ENCODE measurements around the gene FBXO47. TPM values are rescaled to one million over a fixed set of nuclear protein-coding genes. Genes with fewer than 3 reads are reported as not detected.

FBXO47 gene
- total and polyA plus RNA-seq, 4 donors, result not detected

GRCh38 chr17:38906460-38907228 is 60.6 kb downstream of the FBXO47 start:
- intact Hi-C loops (cut with DNase I), result no loop called here
- Histone ChIP-seq H3K27ac (ENCODE audit: low read depth in 1 of 2, low read length in 2 of 2) (peak overlapping the region in 1 of 2 donors; percentile 72), H3K36me3 (ENCODE audit: control insufficient read depth in 1 of 2, insufficient read depth in 2 of 2, low read length in 1 of 2) (no peaks in the 10 kb centered on the region), H3K27me3 (ENCODE audit: control insufficient read depth in 1 of 2, insufficient read depth in 2 of 2, low read length in 1 of 2) (no peaks in the 10 kb centered on the region), H3K4me3 (ENCODE audit: low read length in 2 of 2) (no peak overlapping the region), H3K9me3 (ENCODE audit: control insufficient read depth, low read length) (no peaks in the 10 kb centered on the region), H3K4me1 (ENCODE audit: control insufficient read depth in 1 of 2, insufficient read depth in 2 of 2, low read length in 2 of 2) (peaks cover 0 to 2% of the 10 kb centered on the region in 2 donors)
- DNase-seq, result no peak
- no peak for ATAC-seq (ENCODE audit: low FRiP score)
- WGBS, 2 donors, result 45 to 49% methylated on average over 7 of the region's 7 CpGs

GRCh38 chr17:38905375-38905774 is 61.8 kb downstream of the FBXO47 start:
- no peak overlapping the region for H3K4me3 ChIP-seq (ENCODE audit: low read length in 2 of 2)
- H3K27me3 ChIP-seq (ENCODE audit: control insufficient read depth in 1 of 2, insufficient read depth in 2 of 2, low read length in 1 of 2), result no peaks in the 10 kb centered on the region
- peaks cover 2 to 5% of the 10 kb centered on the region in 2 donors for H3K4me1 ChIP-seq (ENCODE audit: control insufficient read depth in 1 of 2, insufficient read depth in 2 of 2, low read length in 2 of 2)
- intact Hi-C loops (cut with DNase I), result no loop called here
- no peak overlapping the region for H3K27ac ChIP-seq (ENCODE audit: low read depth in 1 of 2, low read length in 2 of 2)
- H3K36me3 ChIP-seq (ENCODE audit: control insufficient read depth in 1 of 2, insufficient read depth in 2 of 2, low read length in 1 of 2), result no peaks in the 10 kb centered on the region
- DNase-seq (no peak), ATAC-seq (ENCODE audit: low FRiP score) (no peak)
- WGBS, 2 donors, result 87 to 88% methylated on average over 10 of the region's 10 CpGs
- no peaks in the 10 kb centered on the region for H3K9me3 ChIP-seq (ENCODE audit: control insufficient read depth, low read length)

- intact Hi-C loops (cut with DNase I), result no loop called here
These were observed 62.3 kb downstream of the FBXO47 start for GRCh38 chr17:38904892-38905291.

GRCh38 chr17:38903404-38903803 is 63.8 kb downstream of the FBXO47 start:
- 81 to 86% methylated on average over 6 of the region's 6 CpGs for WGBS, 2 donors
- Histone ChIP-seq H3K9me3 (ENCODE audit: control insufficient read depth, low read length) (no peaks in the 10 kb centered on the region), H3K27ac (ENCODE audit: low read depth in 1 of 2, low read length in 2 of 2) (peak overlapping the region in 1 of 2 donors; percentile 5), H3K27me3 (ENCODE audit: control insufficient read depth in 1 of 2, insufficient read depth in 2 of 2, low read length in 1 of 2) (no peaks in the 10 kb centered on the region), H3K4me1 (ENCODE audit: control insufficient read depth in 1 of 2, insufficient read depth in 2 of 2, low read length in 2 of 2) (peaks cover 2 to 5% of the 10 kb centered on the region in 2 donors), H3K4me3 (ENCODE audit: low read length in 2 of 2) (no peak overlapping the region), H3K36me3 (ENCODE audit: control insufficient read depth in 1 of 2, insufficient read depth in 2 of 2, low read length in 1 of 2) (no peaks in the 10 kb centered on the region)
- intact Hi-C loops (cut with DNase I), result no loop called here
- no peak for ATAC-seq (ENCODE audit: low FRiP score)
- no peak for DNase-seq

More at GRCh38 chr17:38904892-38905291, 62.3 kb downstream of the FBXO47 start:
- Histone ChIP-seq H3K4me3 (ENCODE audit: low read length in 2 of 2) (no peak overlapping the region), H3K27ac (ENCODE audit: low read depth in 1 of 2, low read length in 2 of 2) (no peak overlapping the region), H3K9me3 (ENCODE audit: control insufficient read depth, low read length) (no peaks in the 10 kb centered on the region), H3K36me3 (ENCODE audit: control insufficient read depth in 1 of 2, insufficient read depth in 2 of 2, low read length in 1 of 2) (no peaks in the 10 kb centered on the region), H3K4me1 (ENCODE audit: control insufficient read depth in 1 of 2, insufficient read depth in 2 of 2, low read length in 2 of 2) (peaks cover 2 to 5% of the 10 kb centered on the region in 2 donors), H3K27me3 (ENCODE audit: control insufficient read depth in 1 of 2, insufficient read depth in 2 of 2, low read length in 1 of 2) (no peaks in the 10 kb centered on the region)
- no peak for DNase-seq
- no peak for ATAC-seq (ENCODE audit: low FRiP score)
- 90 to 99% methylated on average over 3 of the region's 3 CpGs for WGBS, 2 donors

- intact Hi-C loops (cut with DNase I), result no loop called here
- Histone ChIP-seq H3K9me3 (ENCODE audit: control insufficient read depth, low read length) (no peaks in the 10 kb centered on the region), H3K36me3 (ENCODE audit: control insufficient read depth in 1 of 2, insufficient read depth in 2 of 2, low read length in 1 of 2) (no peaks in the 10 kb centered on the region), H3K4me1 (ENCODE audit: control insufficient read depth in 1 of 2, insufficient read depth in 2 of 2, low read length in 2 of 2) (peaks cover 3 to 5% of the 10 kb centered on the region in 2 donors), H3K27me3 (ENCODE audit: control insufficient read depth in 1 of 2, insufficient read depth in 2 of 2, low read length in 1 of 2) (no peaks in the 10 kb centered on the region), H3K4me3 (ENCODE audit: low read length in 2 of 2) (no peak overlapping the region), H3K27ac (ENCODE audit: low read depth in 1 of 2, low read length in 2 of 2) (peak overlapping the region in 1 of 2 donors; percentile 0)
- peak in 1 of 2 donors; percentile 80 for DNase-seq
- WGBS, 2 donors, result 24 to 28% methylated on average over 10 of the region's 10 CpGs
- peak; percentile 34 for ATAC-seq (ENCODE audit: low FRiP score)
These were observed 66.1 kb downstream of the FBXO47 start for GRCh38 chr17:38900978-38901656.

- Histone ChIP-seq H3K27ac (ENCODE audit: low read depth in 1 of 2, low read length in 2 of 2) (no peak overlapping the region), H3K36me3 (ENCODE audit: control insufficient read depth in 1 of 2, insufficient read depth in 2 of 2, low read length in 1 of 2) (no peaks in the 10 kb centered on the region)
- DNase-seq, result no peak
These were observed 67.8 kb downstream of the FBXO47 start for GRCh38 chr17:38899421-38899820.

GRCh38 chr17:38898812-38899348 is 68.3 kb downstream of the FBXO47 start:
- no peaks in the 10 kb centered on the region for H3K36me3 ChIP-seq (ENCODE audit: control insufficient read depth in 1 of 2, insufficient read depth in 2 of 2, low read length in 1 of 2)
- peaks cover 3 to 5% of the 10 kb centered on the region in 2 donors for H3K4me1 ChIP-seq (ENCODE audit: control insufficient read depth in 1 of 2, insufficient read depth in 2 of 2, low read length in 2 of 2)
- H3K27me3 ChIP-seq (ENCODE audit: control insufficient read depth in 1 of 2, insufficient read depth in 2 of 2, low read length in 1 of 2), result no peaks in the 10 kb centered on the region
- H3K4me3 ChIP-seq (ENCODE audit: low read length in 2 of 2), result no peak overlapping the region
- 78 to 79% methylated on average over 11 of the region's 11 CpGs for WGBS, 2 donors
- no peaks in the 10 kb centered on the region for H3K9me3 ChIP-seq (ENCODE audit: control insufficient read depth, low read length)
- intact Hi-C loops (cut with DNase I), result no loop called here
- DNase-seq, result peak in 1 of 2 donors; percentile 64
- no peak overlapping the region for H3K27ac ChIP-seq (ENCODE audit: low read depth in 1 of 2, low read length in 2 of 2)
- no peak for ATAC-seq (ENCODE audit: low FRiP score)

More at GRCh38 chr17:38899421-38899820, 67.8 kb downstream of the FBXO47 start:
- Histone ChIP-seq H3K27me3 (ENCODE audit: control insufficient read depth in 1 of 2, insufficient read depth in 2 of 2, low read length in 1 of 2) (no peaks in the 10 kb centered on the region), H3K4me1 (ENCODE audit: control insufficient read depth in 1 of 2, insufficient read depth in 2 of 2, low read length in 2 of 2) (peaks cover 3 to 5% of the 10 kb centered on the region in 2 donors), H3K9me3 (ENCODE audit: control insufficient read depth, low read length) (no peaks in the 10 kb centered on the region), H3K4me3 (ENCODE audit: low read length in 2 of 2) (no peak overlapping the region)
- intact Hi-C loops (cut with DNase I), result no loop called here
- ATAC-seq (ENCODE audit: low FRiP score), result no peak
- WGBS, 2 donors, result 81 to 82% methylated on average over 5 of the region's 5 CpGs

GRCh38 chr17:38898291-38898679 is 68.9 kb downstream of the FBXO47 start:
- Histone ChIP-seq H3K27ac (ENCODE audit: low read depth in 1 of 2, low read length in 2 of 2) (no peak overlapping the region), H3K36me3 (ENCODE audit: control insufficient read depth in 1 of 2, insufficient read depth in 2 of 2, low read length in 1 of 2) (no peaks in the 10 kb centered on the region), H3K27me3 (ENCODE audit: control insufficient read depth in 1 of 2, insufficient read depth in 2 of 2, low read length in 1 of 2) (no peaks in the 10 kb centered on the region), H3K4me3 (ENCODE audit: low read length in 2 of 2) (no peak overlapping the region), H3K4me1 (ENCODE audit: control insufficient read depth in 1 of 2, insufficient read depth in 2 of 2, low read length in 2 of 2) (peaks cover 3 to 5% of the 10 kb centered on the region in 2 donors), H3K9me3 (ENCODE audit: control insufficient read depth, low read length) (no peaks in the 10 kb centered on the region)
- DNase-seq (no peak), ATAC-seq (ENCODE audit: low FRiP score) (no peak)
- WGBS, 2 donors, result 63 to 66% methylated on average over 9 of the region's 9 CpGs
- intact Hi-C loops (cut with DNase I), result no loop called here
